ENCODE results near the gene ATP13A3. TPM values are rescaled to one million over a fixed set of nuclear protein-coding genes. Genes with fewer than 3 reads are reported as not detected.
"Not testable (repeated sequence)": the region's sequence is repeated elsewhere in the genome, so short reads cannot be mapped to it uniquely, and the experiment has no call there.

Gene ATP13A3
- total and polyA plus RNA-seq, 4 donors: 33.6 to 257 (median 56.4) TPM

GRCh38 chr3:194493995-194494927, 7.5 kb upstream of the ATP13A3 start:
- WGBS: 59% methylated on average over 10 of the region's 10 CpGs
- H3K4me1 ChIP-seq (ENCODE audit: control insufficient read depth in 4 of 4, insufficient read depth in 4 of 4, low read length in 3 of 4): peaks cover 14 to 31% (median 20%) of the 10 kb centered on the region in 4 donors
- peak overlapping the region in 1 of 3 donors; percentile 28 for H3K4me3 ChIP-seq (ENCODE audit: low read depth in 1 of 3, low read length in 3 of 3)
- TF ChIP-seq NR2F2 (IDR thresholded peaks at IDR 0.05): peak; percentile 24
- peak; percentile 36 for TF ChIP-seq TAF1 (conservative IDR thresholded peaks at IDR 0.05)
- TF ChIP-seq HNF4A (conservative IDR thresholded peaks at IDR 0.05): peak in 1 of 2 donors; percentile 9
- TF ChIP-seq RXRA (IDR thresholded peaks at IDR 0.05): peak in 1 of 2 donors; percentile 28
- DNase-seq (ENCODE audit: low spot score); H3K36me3 ChIP-seq (ENCODE audit: control insufficient read depth in 4 of 4, insufficient read depth in 3 of 4, low read depth in 1 of 4, low read length in 3 of 4); H3K27me3 ChIP-seq (ENCODE audit: control insufficient read depth in 4 of 4, insufficient read depth in 4 of 4, low read length in 3 of 4); H3K9me3 ChIP-seq (ENCODE audit: control insufficient read depth in 4 of 4, low read length in 3 of 4): not testable (repeated sequence)
- H3K27ac ChIP-seq (ENCODE audit: low read depth in 1 of 2, low read length in 2 of 2): peak overlapping the region; percentile 81 to 88
- peak overlapping the region in 1 of 2 donors; percentile 94 for H3K9ac ChIP-seq (ENCODE audit: low read depth in 1 of 2, low read length in 2 of 2)

- no peaks in the 10 kb centered on the region for H3K36me3 ChIP-seq (ENCODE audit: control insufficient read depth in 4 of 4, insufficient read depth in 3 of 4, low read depth in 1 of 4, low read length in 3 of 4)
- peaks cover 3 to 37% (median 16%) of the 10 kb centered on the region in 4 donors for H3K4me1 ChIP-seq (ENCODE audit: control insufficient read depth in 4 of 4, insufficient read depth in 4 of 4, low read length in 3 of 4)
- no peak overlapping the region for H3K27ac ChIP-seq (ENCODE audit: low read depth in 1 of 2, low read length in 2 of 2)
- no peaks in the 10 kb centered on the region for H3K9me3 ChIP-seq (ENCODE audit: control insufficient read depth in 4 of 4, low read length in 3 of 4)
- DNase-seq (ENCODE audit: low spot score): no peak
- TF ChIP-seq HNF4A (conservative IDR thresholded peaks at IDR 0.05): no peak
- no peak for TF ChIP-seq MAX (IDR thresholded peaks at IDR 0.05)
- no peak for TF ChIP-seq FOXA1 (IDR thresholded peaks at IDR 0.05)
- TF ChIP-seq EGR1 (IDR thresholded peaks at IDR 0.05; ENCODE audit: low read depth in 2 of 2): no peak
- TF ChIP-seq ZBTB33 (IDR thresholded peaks at IDR 0.05): no peak
- TF ChIP-seq RAD21 (IDR thresholded peaks at IDR 0.05): no peak
- TF ChIP-seq HNF4G (IDR thresholded peaks at IDR 0.05): no peak
- no peak for TF ChIP-seq REST (IDR thresholded peaks at IDR 0.05)
- no peak for TF ChIP-seq FOXA2 (IDR thresholded peaks at IDR 0.05)
- no peak for TF ChIP-seq JUND (IDR thresholded peaks at IDR 0.05)
- no peak for TF ChIP-seq NR2F2 (IDR thresholded peaks at IDR 0.05)
- TF ChIP-seq YY1 (IDR thresholded peaks at IDR 0.05): no peak
- TF ChIP-seq TAF1 (conservative IDR thresholded peaks at IDR 0.05): no peak
- no peak for TF ChIP-seq CTCF (IDR thresholded peaks at IDR 0.05; ENCODE audit: low read depth, low read length, missing input control)
- no peak for TF ChIP-seq RXRA (IDR thresholded peaks at IDR 0.05)
- no peak for TF ChIP-seq SP1 (IDR thresholded peaks at IDR 0.05)
- no peak for TF ChIP-seq ATF3 (IDR thresholded peaks at IDR 0.05)
- TF ChIP-seq GABPA (IDR thresholded peaks at IDR 0.05 in 1 of 2, conservative IDR thresholded peaks at IDR 0.05 in 1 of 2): no peak
- no peak overlapping the region for H3K9ac ChIP-seq (ENCODE audit: low read depth in 1 of 2, low read length in 2 of 2)
- no peak overlapping the region for H3K4me3 ChIP-seq (ENCODE audit: low read depth in 1 of 3, low read length in 3 of 3)
- H3K27me3 ChIP-seq (ENCODE audit: control insufficient read depth in 4 of 4, insufficient read depth in 4 of 4, low read length in 3 of 4): no peaks in the 10 kb centered on the region
- WGBS: 81% methylated on average over 5 of the region's 5 CpGs
Observed at GRCh38 chr3:194492001-194492400, 5.2 kb upstream of the ATP13A3 start.
